Testis (tissue), 2 donors: ENCODE measurements around the gene SEMA3C.

Source experiments
- CTCF ChIP-seq, 3 experiments: fragments of 450-650 bp in 2 of 3; fragments of 200-600 bp in 1 of 3; sonication (generic) in 1 of 3; IDR thresholded peaks; one replicate each; pipeline ENCODE4 v1.5.1; 2016 to 2019; ENCODE audit warnings: antibody characterized with exemption in 3 of 3, mild to moderate bottlenecking in 2 of 3, moderate library complexity in 1 of 3
- POLR2A ChIP-seq: fragments of 450-650 bp; IDR thresholded peaks from one replicate; pipeline ENCODE4 v1.6.1; 2017; ENCODE audit warnings: antibody characterized with exemption, mild to moderate bottlenecking, moderate library complexity

GRCh38 chr7:80705130-80705781, 213.6 kb downstream of the SEMA3C start:
- TF ChIP-seq CTCF (IDR thresholded peaks at IDR 0.05) (no peak), POLR2A (no peak)
